Measurements from ENCODE around the gene WNK3. TPM values are rescaled to one million over a fixed set of nuclear protein-coding genes. Genes with fewer than 3 reads are reported as not detected.

Gene WNK3
- total and polyA plus RNA-seq, 2 of the 13 experiments (the other 11 are each of a cell fraction or from before 2014, with no cell fraction given): 0.12 to 0.62 TPM

GRCh38 chrX:54386314-54386713, 28.5 kb upstream of the WNK3 start:
- H3K9ac ChIP-seq (ENCODE audit: insufficient read depth, low read depth, low read length): no peak overlapping the region
- 0% methylated on average over 1 of the region's 1 CpG for WGBS (ENCODE audit: low lambda C conversion rate)
- ATAC-seq (no peak), FAIRE-seq (no peak), DNase-seq (ENCODE audit: low spot score) (no peak)
- TF ChIP-seq ZNF354B (CRISPR knock-in tag; IDR thresholded peaks at IDR 0.05) (no peak), ZNF232 (CRISPR knock-in tag; IDR thresholded peaks at IDR 0.05; ENCODE audit: borderline replicate concordance) (no peak), ZNF557 (CRISPR knock-in tag; IDR thresholded peaks at IDR 0.05) (no peak), SALL2 (CRISPR knock-in tag; IDR thresholded peaks at IDR 0.05) (no peak), BRCA1 (CRISPR knock-in tag; IDR thresholded peaks at IDR 0.05) (no peak), ZFP62 (CRISPR knock-in tag; IDR thresholded peaks at IDR 0.05) (no peak), ZNF12 (CRISPR knock-in tag; IDR thresholded peaks at IDR 0.05) (no peak), HNF4G (IDR thresholded peaks at IDR 0.05; ENCODE audit: borderline replicate concordance, low read depth, low read length) (no peak), HNF4G (CRISPR knock-in tag; IDR thresholded peaks at IDR 0.05; ENCODE audit: borderline replicate concordance, low read depth) (no peak), ZNF263 (CRISPR knock-in tag; IDR thresholded peaks at IDR 0.05) (no peak), NFE2L1 (CRISPR knock-in tag; IDR thresholded peaks at IDR 0.05; ENCODE audit: borderline replicate concordance) (no peak), ZNF382 (CRISPR knock-in tag; IDR thresholded peaks at IDR 0.05; ENCODE audit: borderline replicate concordance) (no peak), GLMP (CRISPR knock-in tag; IDR thresholded peaks at IDR 0.05; ENCODE audit: borderline replicate concordance) (no peak), NFIC (IDR thresholded peaks at IDR 0.05; ENCODE audit: low read length) (no peak), PHF20 (CRISPR knock-in tag; IDR thresholded peaks at IDR 0.05) (no peak), ZSCAN12 (CRISPR knock-in tag; IDR thresholded peaks at IDR 0.05) (no peak)
- TF ChIP-seq, protein P1, sequence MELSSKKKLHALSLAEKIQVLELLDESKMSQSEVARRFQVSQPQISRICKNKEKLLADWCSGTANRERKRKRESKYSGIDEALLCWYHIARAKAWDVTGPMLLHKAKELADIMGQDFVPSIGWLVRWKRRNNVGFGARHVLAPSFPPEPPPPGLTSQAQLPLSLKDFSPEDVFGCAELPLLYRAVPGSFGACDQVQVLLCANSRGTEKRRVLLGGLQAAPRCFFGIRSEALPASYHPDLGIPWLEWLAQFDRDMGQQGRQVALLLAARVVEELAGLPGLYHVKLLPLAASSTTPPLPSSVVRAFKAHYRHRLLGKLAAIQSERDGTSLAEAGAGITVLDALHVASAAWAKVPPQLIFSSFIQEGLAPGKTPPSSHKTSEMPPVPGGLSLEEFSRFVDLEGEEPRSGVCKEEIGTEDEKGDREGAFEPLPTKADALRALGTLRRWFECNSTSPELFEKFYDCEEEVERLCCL (CRISPR knock-in tag; IDR thresholded peaks at IDR 0.05; ENCODE audit: borderline replicate concordance): no peak
- TF ChIP-seq, protein P2, sequence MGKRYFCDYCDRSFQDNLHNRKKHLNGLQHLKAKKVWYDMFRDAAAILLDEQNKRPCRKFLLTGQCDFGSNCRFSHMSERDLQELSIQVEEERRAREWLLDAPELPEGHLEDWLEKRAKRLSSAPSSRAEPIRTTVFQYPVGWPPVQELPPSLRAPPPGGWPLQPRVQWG (CRISPR knock-in tag; IDR thresholded peaks at IDR 0.05; ENCODE audit: borderline replicate concordance, low read depth): no peak
- H2AFZ ChIP-seq (ENCODE audit: low read length): no peak overlapping the region
- ChIA-PET CTCF (ENCODE audit: low intra/inter-chr PET ratio, low total read pairs) (no interaction called here), POLR2A (no interaction called here)
- H4K20me1 ChIP-seq (ENCODE audit: insufficient read depth, low read length): no peaks in the 10 kb centered on the region
- no peaks in the 10 kb centered on the region for H3K36me3 ChIP-seq (replicated peaks in 1 of 2; ENCODE audit: control insufficient read depth in 1 of 2, insufficient read depth in 2 of 2, low read length in 2 of 2)
- H3K27ac ChIP-seq (ENCODE audit: extremely low read length, insufficient read depth, low read length): no peak overlapping the region
- no peak overlapping the region for H3K4me3 ChIP-seq (replicated peaks in 1 of 3; ENCODE audit: insufficient read depth in 1 of 3, low read depth in 2 of 3, low read length in 3 of 3)
- intact Hi-C loops (cut with micrococcal nuclease; ENCODE audit: unreplicated experiment): no loop called here
- H3K27me3 ChIP-seq (ENCODE audit: control insufficient read depth in 1 of 2, insufficient read depth in 2 of 2, low read length in 2 of 2): no peaks in the 10 kb centered on the region
- H3K79me2 ChIP-seq (ENCODE audit: insufficient read depth, low read length): no peaks in the 10 kb centered on the region
- in situ Hi-C loops (cut with HindIII; ENCODE audit: extremely low pct_ligation_motif_present, low pct_unique_long_range_greater_than_20kb): no loop called here
- H3K4me2 ChIP-seq (ENCODE audit: low read depth, low read length): no peak overlapping the region
- H3K9me3 ChIP-seq (ENCODE audit: low read length): no peaks in the 10 kb centered on the region
- no peaks in the 10 kb centered on the region for H3K4me1 ChIP-seq (ENCODE audit: insufficient read depth, low read length)
- no TSS peak for BruUV-seq (replicated peaks)
